ENCODE results near the gene FILIP1L. TPM values are rescaled to one million over a fixed set of nuclear protein-coding genes. Genes with fewer than 3 reads are reported as not detected.

The FILIP1L gene
- total and polyA plus RNA-seq, 2 of the 13 experiments (the other 11 are each of a cell fraction or from before 2014, with no cell fraction given), result 8.1 to 187 TPM

GRCh38 chr3:100083209-100083608 is 31.1 kb downstream of the FILIP1L start (continued):
- TF ChIP-seq CTCF (CRISPR knock-in tag; IDR thresholded peaks at IDR 0.05), result no peak
- TF ChIP-seq ZNF3 (CRISPR knock-in tag; IDR thresholded peaks at IDR 0.05), result no peak
- no peak for TF ChIP-seq MIER3 (CRISPR knock-in tag; IDR thresholded peaks at IDR 0.05; ENCODE audit: borderline replicate concordance)

- Histone ChIP-seq H3K79me2 (ENCODE audit: insufficient read depth, low read length) (no peaks in the 10 kb centered on the region), H3K36me3 (replicated peaks in 1 of 2; ENCODE audit: control insufficient read depth in 1 of 2, insufficient read depth in 2 of 2, low read length in 2 of 2) (no peaks in the 10 kb centered on the region), H3K4me3 (replicated peaks in 1 of 3; ENCODE audit: insufficient read depth in 1 of 3, low read depth in 2 of 3, low read length in 3 of 3) (no peak overlapping the region), H3K9ac (ENCODE audit: insufficient read depth, low read depth, low read length) (no peak overlapping the region), H3K27ac (ENCODE audit: extremely low read length, insufficient read depth, low read length) (no peak overlapping the region), H3K27me3 (ENCODE audit: control insufficient read depth in 1 of 2, insufficient read depth in 2 of 2, low read length in 2 of 2) (no peaks in the 10 kb centered on the region), H4K20me1 (ENCODE audit: insufficient read depth, low read length) (no peaks in the 10 kb centered on the region), H3K9me3 (ENCODE audit: low read length) (no peaks in the 10 kb centered on the region), H3K4me2 (ENCODE audit: low read depth, low read length) (no peak overlapping the region), H3K4me1 (ENCODE audit: insufficient read depth, low read length) (peaks cover 56% of the 10 kb centered on the region), H2AFZ (ENCODE audit: low read length) (no peak overlapping the region)
- FAIRE-seq, result no peak
- ChIA-PET POLR2A (interaction anchor here (1.2 kb wide), 1 partner anchor 178 kb away, joined by 3 read pairs; the partner anchor contains the start of gene TBC1D23), CTCF (ENCODE audit: low intra/inter-chr PET ratio, low total read pairs) (no interaction called here)
- ATAC-seq, result no peak
- WGBS (ENCODE audit: low lambda C conversion rate), result 100% methylated on average over 1 of the region's 1 CpG
- TF ChIP-seq ZFP1 (CRISPR knock-in tag; IDR thresholded peaks at IDR 0.05), result no peak
- TF ChIP-seq RFX1 (IDR thresholded peaks at IDR 0.05), result no peak
- no peak for TF ChIP-seq ZNF589 (CRISPR knock-in tag; conservative IDR thresholded peaks at IDR 0.05)
- no peak for TF ChIP-seq MED1 (CRISPR knock-in tag; IDR thresholded peaks at IDR 0.05)
- no peak for TF ChIP-seq NFYB (CRISPR knock-in tag; IDR thresholded peaks at IDR 0.05)
- no peak for TF ChIP-seq MAFG (CRISPR knock-in tag; IDR thresholded peaks at IDR 0.05)
- TF ChIP-seq HOXA3 (CRISPR knock-in tag; IDR thresholded peaks at IDR 0.05), result no peak
- no peak for TF ChIP-seq ARID4A (CRISPR knock-in tag; IDR thresholded peaks at IDR 0.05; ENCODE audit: borderline replicate concordance)
- no peak for TF ChIP-seq NCOA5 (CRISPR knock-in tag; IDR thresholded peaks at IDR 0.05)
- no peak for TF ChIP-seq MYPOP (CRISPR knock-in tag; IDR thresholded peaks at IDR 0.05)
- no peak for DNase-seq (ENCODE audit: low spot score)
- intact Hi-C loops (cut with micrococcal nuclease; ENCODE audit: unreplicated experiment) (no loop called here), in situ Hi-C loops (cut with HindIII; ENCODE audit: extremely low pct_ligation_motif_present, low pct_unique_long_range_greater_than_20kb) (no loop called here)
- BruUV-seq (replicated peaks), result no TSS peak
Measured at GRCh38 chr3:100082714-100083113, 31.6 kb downstream of the FILIP1L start.

Measured in HepG2 (cell line).